IPS-20b (cell line): ENCODE measurements around the gene LHFPL2.

Source experiments
- H3K27ac ChIP-seq: one replicate; pipeline ENCODE4 v1.5.1; 2013; ENCODE audit warnings: low read length
- H3K27me3 ChIP-seq: 2 replicates; pipeline ENCODE4 v1.6.1; 2013; ENCODE audit warnings: mild to moderate bottlenecking, low read length, inconsistent platforms; ENCODE audit not compliant: insufficient read depth
- H3K36me3 ChIP-seq: 2 replicates; pipeline ENCODE4 v1.6.1; 2013; ENCODE audit warnings: low read depth, mild to moderate bottlenecking, inconsistent platforms, low read length, moderate library complexity; ENCODE audit not compliant: insufficient read depth
- H3K4me1 ChIP-seq: 2 replicates; pipeline ENCODE4 v1.6.1; 2013; ENCODE audit warnings: mild to moderate bottlenecking, control low read depth, inconsistent platforms, low read length, moderate library complexity; ENCODE audit not compliant: insufficient read depth
- H3K4me3 ChIP-seq: 2 replicates; pipeline ENCODE4 v1.5.1; 2013; ENCODE audit warnings: mild to moderate bottlenecking, low read length, inconsistent platforms
- H3K9ac ChIP-seq: 2 replicates; pipeline ENCODE4 v1.6.1; 2013; ENCODE audit warnings: low read depth, mild to moderate bottlenecking, inconsistent platforms, low read length, moderate library complexity
- H3K9me3 ChIP-seq: 2 replicates; pipeline ENCODE4 v1.6.1; 2013; ENCODE audit warnings: mild to moderate bottlenecking, low read depth, low read length, inconsistent platforms; ENCODE audit not compliant: insufficient read depth

The LHFPL2 gene

DNA sequence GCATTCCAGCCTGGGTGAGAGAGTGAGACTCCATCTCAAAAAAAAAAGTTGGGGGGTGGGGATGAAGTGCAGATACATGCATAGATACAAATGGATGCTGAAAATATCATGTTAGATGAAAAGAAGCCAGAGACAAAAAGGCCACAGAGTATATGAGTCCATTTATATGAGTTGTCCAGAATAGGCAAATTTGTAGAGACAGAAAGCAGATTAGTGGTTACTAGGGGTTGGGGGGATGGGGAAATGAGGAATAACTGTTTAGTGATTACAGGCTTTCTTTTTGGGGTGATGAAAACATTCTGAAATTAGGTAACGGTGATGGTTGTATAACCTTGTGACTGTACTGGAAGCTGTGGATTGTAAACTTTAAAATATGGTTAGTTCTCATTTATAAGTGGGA, 13.8 kb upstream of the LHFPL2 start:
- Histone ChIP-seq H3K4me1 (0 out of 2 replicates have a peak, but pooled peaks cover 2% of the 10 kb centered on the region), H3K4me3 (no peak overlapping the region), H3K9ac (no peak overlapping the region), H3K27ac (no peak overlapping the region), H3K36me3 (no peaks in the 10 kb centered on the region), H3K27me3 (no peaks in the 10 kb centered on the region), H3K9me3 (no peaks in the 10 kb centered on the region)

DNA sequence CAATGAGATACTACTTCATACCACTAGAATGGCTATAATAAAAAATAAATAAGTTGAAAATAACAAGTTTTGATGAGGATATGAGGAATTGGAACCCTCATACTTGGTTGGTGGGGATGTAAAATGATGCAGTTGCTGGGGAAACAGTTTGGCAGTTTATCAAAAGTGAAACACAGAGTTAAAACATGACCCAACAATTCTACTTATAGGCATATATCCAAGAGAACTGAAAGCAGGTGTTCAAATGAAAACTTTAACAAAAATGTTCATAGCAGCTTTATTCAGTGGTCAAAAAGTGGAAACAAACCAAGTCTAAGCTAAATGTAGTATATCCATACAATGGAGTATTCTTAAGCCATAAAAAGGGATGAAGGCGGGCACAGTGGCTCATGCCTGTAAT, 13.1 kb upstream of the LHFPL2 start:
- no peak overlapping the region for H3K4me3 ChIP-seq
- 0 out of 2 replicates have a peak, but pooled peaks cover 2% of the 10 kb centered on the region for H3K4me1 ChIP-seq
- H3K9ac ChIP-seq, result no peak overlapping the region
- no peaks in the 10 kb centered on the region for H3K27me3 ChIP-seq
- H3K9me3 ChIP-seq, result no peaks in the 10 kb centered on the region
- H3K27ac ChIP-seq, result no peak overlapping the region
- H3K36me3 ChIP-seq, result no peaks in the 10 kb centered on the region

DNA sequence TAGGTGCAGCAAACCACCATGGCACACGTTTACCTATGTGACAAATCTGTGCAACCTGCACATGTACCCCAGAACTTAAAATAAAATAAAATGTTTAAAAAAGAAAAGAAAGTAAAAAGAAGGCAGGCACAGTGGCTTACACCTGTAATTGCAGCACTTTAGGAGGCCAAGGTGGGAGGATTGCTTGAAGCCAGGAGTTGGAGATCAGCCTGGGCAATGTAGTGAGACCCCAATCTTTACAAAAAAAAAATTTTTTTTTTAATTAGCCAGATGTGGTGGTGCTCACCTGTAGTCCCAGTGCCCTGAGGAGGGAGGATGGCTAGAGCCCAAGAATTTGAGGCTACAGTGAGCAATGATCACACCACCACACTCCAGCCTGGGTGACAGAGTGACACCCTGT, 12.5 kb upstream of the LHFPL2 start:
- Histone ChIP-seq H3K36me3 (no peaks in the 10 kb centered on the region), H3K9ac (no peak overlapping the region), H3K27me3 (no peaks in the 10 kb centered on the region), H3K4me1 (no peaks in the 10 kb centered on the region), H3K9me3 (no peaks in the 10 kb centered on the region), H3K27ac (no peak overlapping the region), H3K4me3 (no peak overlapping the region)

DNA sequence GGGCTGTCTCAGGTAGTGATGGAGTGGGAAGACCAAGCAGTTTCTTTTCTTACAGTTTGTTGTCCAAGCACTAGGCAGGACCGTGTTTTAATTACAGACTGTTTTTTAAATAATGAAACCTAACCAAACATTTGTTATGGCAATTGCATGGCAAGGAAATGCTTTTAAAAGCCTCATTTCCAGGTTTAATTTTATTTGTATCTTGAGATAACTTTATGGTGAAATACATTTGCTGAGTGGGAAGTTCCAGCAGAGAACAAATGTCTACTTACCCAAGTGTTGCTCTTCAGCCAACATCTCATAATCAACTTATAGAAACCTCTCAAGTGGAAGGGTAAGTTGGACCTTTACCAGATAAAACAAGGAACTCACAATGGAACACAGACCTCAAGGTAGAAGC, 11.8 kb upstream of the LHFPL2 start:
- no peak overlapping the region for H3K4me3 ChIP-seq
- H3K27ac ChIP-seq, result no peak overlapping the region

DNA sequence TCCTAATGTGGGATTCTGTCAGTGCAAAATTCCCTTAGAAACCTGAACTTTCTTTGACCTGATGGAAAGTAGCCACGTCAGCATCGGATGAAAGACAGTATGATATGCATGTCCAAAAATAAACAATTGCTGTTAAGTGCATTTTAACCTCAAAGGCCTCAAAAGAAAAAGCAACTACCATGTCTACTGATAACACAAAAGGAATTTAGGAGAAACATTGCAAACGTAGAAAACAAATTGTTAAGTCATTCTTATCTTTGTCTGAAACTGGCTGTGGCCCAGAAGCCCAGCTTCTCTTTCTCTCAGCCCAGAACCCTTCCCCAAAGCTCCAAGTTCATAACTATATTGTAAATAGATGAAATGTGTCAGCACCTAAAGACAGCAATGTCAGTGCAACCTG, 11.1 kb upstream of the LHFPL2 start:
- no peaks in the 10 kb centered on the region for H3K36me3 ChIP-seq
- H3K4me1 ChIP-seq, result no peaks in the 10 kb centered on the region
- no peak overlapping the region for H3K4me3 ChIP-seq
- no peak overlapping the region for H3K27ac ChIP-seq
- H3K9me3 ChIP-seq, result no peaks in the 10 kb centered on the region
- H3K9ac ChIP-seq, result no peak overlapping the region
- no peaks in the 10 kb centered on the region for H3K27me3 ChIP-seq

More for the DNA sequence above, 11.8 kb upstream of the LHFPL2 start:
- Histone ChIP-seq H3K36me3 (no peaks in the 10 kb centered on the region), H3K27me3 (no peaks in the 10 kb centered on the region), H3K4me1 (no peaks in the 10 kb centered on the region), H3K9me3 (no peaks in the 10 kb centered on the region), H3K9ac (no peak overlapping the region)

DNA sequence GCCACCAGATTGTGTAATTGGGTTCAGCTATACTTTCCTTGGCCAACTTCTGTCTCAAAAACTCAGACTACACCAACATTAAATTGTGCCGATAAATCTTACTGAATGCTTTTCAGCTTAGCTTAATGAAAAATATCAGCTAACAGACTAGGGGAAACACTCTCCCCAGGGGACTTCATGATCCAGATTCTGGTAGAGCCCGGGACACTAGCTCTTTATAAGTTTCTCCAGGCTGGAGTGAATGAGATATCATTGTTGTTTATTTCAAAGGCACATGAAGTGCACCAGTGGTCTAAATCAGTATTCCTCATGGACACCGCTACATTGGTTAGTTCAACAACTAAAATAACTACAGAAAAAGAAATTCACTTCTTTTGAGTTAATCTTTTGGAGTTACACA, 10.5 kb upstream of the LHFPL2 start:
- Histone ChIP-seq H3K36me3 (no peaks in the 10 kb centered on the region), H3K27ac (no peak overlapping the region), H3K9ac (no peak overlapping the region), H3K9me3 (no peaks in the 10 kb centered on the region), H3K4me1 (no peaks in the 10 kb centered on the region), H3K27me3 (no peaks in the 10 kb centered on the region), H3K4me3 (no peak overlapping the region)

DNA sequence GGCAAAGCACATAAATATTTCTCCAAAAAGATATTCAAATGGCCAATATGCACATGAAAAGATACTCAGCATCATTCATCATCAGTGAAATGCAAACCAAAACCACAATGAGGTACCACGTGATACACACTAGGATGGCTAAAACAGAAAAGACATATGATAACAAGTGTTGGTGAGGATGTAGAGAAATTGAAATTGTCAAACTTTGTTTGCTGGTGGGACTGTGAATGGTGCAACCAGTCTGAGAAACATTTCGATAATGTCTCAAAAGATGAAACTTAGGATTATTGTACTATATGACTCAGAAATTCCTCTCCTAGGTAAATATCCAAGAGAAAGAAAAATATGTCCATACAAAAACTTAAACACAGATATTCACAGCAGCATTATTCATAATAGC, 8.6 kb upstream of the LHFPL2 start:
- no peak overlapping the region for H3K9ac ChIP-seq
- H3K4me1 ChIP-seq, result no peaks in the 10 kb centered on the region
- no peaks in the 10 kb centered on the region for H3K9me3 ChIP-seq
- H3K36me3 ChIP-seq, result no peaks in the 10 kb centered on the region
- no peak overlapping the region for H3K27ac ChIP-seq
- no peak overlapping the region for H3K4me3 ChIP-seq
- H3K27me3 ChIP-seq, result no peaks in the 10 kb centered on the region

DNA sequence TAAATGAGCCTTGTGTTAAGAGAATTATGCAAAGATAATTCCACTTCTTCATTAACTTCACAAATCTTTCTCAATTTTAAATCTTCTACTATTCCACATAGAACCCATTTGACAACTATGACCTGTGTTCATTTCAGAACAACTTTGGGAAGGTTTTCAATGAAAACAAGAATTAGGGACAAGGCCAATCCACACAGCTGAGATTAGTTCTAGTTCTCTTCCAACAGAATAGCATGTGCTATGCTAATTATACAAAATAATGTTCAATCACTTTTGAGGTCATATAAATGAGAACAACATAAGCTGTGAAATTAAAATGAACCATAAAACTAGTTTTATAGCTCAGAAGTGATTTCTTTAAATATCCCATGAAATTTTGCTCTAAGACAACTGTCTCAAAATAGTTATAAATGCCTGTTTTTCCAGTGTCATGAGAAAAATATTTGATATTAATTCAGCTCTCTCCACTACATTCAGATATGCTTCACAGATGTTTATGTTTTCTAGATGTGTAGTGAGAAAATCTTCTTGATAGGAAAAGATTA, 7.2 kb upstream of the LHFPL2 start:
- H3K9me3 ChIP-seq, result no peaks in the 10 kb centered on the region
- H3K4me3 ChIP-seq, result no peak overlapping the region
- H3K9ac ChIP-seq, result no peak overlapping the region
- no peaks in the 10 kb centered on the region for H3K27me3 ChIP-seq
- no peaks in the 10 kb centered on the region for H3K36me3 ChIP-seq
- no peaks in the 10 kb centered on the region; the same call in 1 of the 2 replicates for H3K4me1 ChIP-seq
- no peak overlapping the region for H3K27ac ChIP-seq

DNA sequence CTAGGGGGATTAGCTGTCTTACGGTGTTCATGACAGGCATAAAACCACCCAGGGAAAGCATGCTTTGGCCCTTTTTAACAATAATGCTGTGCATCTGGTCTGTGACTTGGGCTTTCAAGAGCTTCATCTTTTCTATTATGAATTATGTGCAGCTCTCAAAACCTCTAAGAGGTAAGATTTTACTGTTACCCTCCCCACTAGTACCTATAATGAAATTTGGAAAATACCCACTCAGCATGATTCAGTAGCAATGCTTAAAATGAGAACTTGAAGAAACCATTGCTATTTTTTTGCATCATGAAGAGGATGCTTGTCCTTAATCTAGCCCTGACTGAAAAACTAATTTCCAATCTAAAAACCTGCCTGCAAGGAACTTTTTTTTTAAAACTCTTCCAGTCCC, 5.8 kb upstream of the LHFPL2 start:
- H3K4me1 ChIP-seq, result peaks cover 10% of the 10 kb centered on the region; the same call in 1 of the 2 replicates
- no peaks in the 10 kb centered on the region for H3K36me3 ChIP-seq
- H3K27me3 ChIP-seq, result no peaks in the 10 kb centered on the region
- no peak overlapping the region for H3K4me3 ChIP-seq
- no peaks in the 10 kb centered on the region for H3K9me3 ChIP-seq
- no peak overlapping the region for H3K9ac ChIP-seq
- no peak overlapping the region for H3K27ac ChIP-seq

DNA sequence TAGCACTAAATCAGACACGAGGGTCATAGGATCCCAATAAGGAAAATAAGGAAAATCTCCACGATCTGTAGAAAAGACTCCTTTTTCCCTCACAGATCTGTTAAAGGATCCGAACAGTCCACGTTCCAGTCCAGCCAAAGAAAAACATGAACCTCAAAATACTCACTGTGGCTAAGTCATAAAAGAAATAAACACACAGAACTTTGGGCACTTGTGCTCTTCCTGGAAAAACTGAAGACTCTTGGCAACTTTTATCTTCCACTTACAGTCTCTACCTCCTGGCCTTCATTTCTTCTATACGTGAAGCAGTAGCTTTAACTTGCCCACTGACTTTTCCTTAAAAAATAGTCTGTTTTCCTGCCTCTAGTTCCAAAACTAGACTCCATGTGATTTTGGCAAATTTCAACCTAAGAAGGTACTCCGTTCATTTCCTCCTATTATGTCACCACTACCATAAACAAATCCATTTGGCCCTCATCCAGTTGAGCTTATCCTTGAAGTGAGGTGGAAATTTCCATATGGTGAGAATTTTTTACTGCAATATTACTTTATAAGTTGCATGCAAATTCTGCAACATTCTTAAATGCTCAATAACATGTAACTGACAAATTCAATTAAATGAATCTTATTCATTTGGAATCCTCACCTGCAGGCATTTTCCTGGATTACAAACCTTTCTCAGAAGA, 5.3 kb upstream of the LHFPL2 start:
- Histone ChIP-seq H3K4me3 (no peak overlapping the region), H3K9ac (no peak overlapping the region), H3K4me1 (peaks cover 10% of the 10 kb centered on the region; the same call in 1 of the 2 replicates), H3K9me3 (no peaks in the 10 kb centered on the region), H3K27me3 (no peaks in the 10 kb centered on the region), H3K27ac (no peak overlapping the region), H3K36me3 (no peaks in the 10 kb centered on the region)

DNA sequence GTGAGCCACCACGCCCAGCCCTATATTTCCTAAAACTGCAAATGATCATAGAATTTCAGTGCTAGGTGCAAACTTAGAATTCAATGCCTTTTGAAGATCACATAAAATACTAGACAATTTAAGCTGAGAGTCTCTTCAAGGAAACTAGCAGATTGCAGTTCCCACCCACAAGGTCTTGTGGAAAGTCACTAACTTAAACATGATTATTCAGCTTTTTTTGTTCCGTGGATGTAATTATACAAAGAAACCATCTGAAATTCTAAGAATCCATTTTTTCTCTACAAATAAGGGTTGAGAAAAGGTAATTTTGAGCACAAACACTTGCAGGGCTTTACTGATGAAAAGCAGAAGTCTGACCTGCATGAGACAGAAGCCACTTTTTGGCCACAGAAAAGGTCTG, 4.5 kb upstream of the LHFPL2 start:
- Histone ChIP-seq H3K9ac (no peak overlapping the region), H3K27ac (no peak overlapping the region), H3K4me1 (peaks cover 10% of the 10 kb centered on the region; the same call in 1 of the 2 replicates), H3K9me3 (no peaks in the 10 kb centered on the region), H3K27me3 (no peaks in the 10 kb centered on the region), H3K4me3 (no peak overlapping the region), H3K36me3 (no peaks in the 10 kb centered on the region)

DNA sequence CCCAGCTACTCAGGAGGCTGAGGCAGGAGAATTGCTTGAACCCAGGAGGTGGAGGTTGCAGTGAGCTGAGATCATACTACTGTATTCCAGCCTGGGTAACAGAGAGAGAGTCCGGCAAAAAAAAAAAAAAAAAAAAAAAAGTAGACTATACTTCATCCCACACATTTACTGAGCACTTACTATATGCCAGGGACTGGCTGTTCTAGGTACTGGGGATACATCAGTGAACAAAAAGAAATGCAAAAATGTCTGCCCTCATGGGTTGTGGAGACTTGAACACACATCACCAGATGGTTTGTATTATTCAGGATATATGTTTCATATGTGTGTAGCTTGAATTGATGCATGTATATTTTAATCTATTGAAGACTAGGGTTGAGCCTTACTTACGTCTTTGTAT, 2.9 kb upstream of the LHFPL2 start:
- peaks cover 14% of the 10 kb centered on the region; the same call in 1 of the 2 replicates for H3K4me1 ChIP-seq
- H3K9ac ChIP-seq, result no peak overlapping the region
- H3K36me3 ChIP-seq, result no peaks in the 10 kb centered on the region
- H3K27me3 ChIP-seq, result no peaks in the 10 kb centered on the region
- H3K4me3 ChIP-seq, result no peak overlapping the region
- no peak overlapping the region for H3K27ac ChIP-seq
- H3K9me3 ChIP-seq, result no peaks in the 10 kb centered on the region
